HepG2 (cell line): ENCODE results near the gene CITED2.

ENCODE experiments used
- CHD2 ChIP-seq: IDR thresholded peaks from 2 replicates; pipeline ENCODE4 v1.6.1; 2011; ENCODE audit warnings: low read depth, low read length, improper control_type of control experiment
- ETV6 ChIP-seq: sonication (generic); formaldehyde crosslinking; conservative IDR thresholded peaks from 2 replicates; pipeline ENCODE4 v1.4.0; 2020; ENCODE audit warnings: missing genetic modification reagents
- HHEX ChIP-seq: IDR thresholded peaks from 2 replicates; pipeline ENCODE4 v1.6.1; 2016; ENCODE audit warnings: control low read depth
- SIN3A ChIP-seq: IDR thresholded peaks from 2 replicates; pipeline ENCODE4 v1.6.1; 2011; ENCODE audit warnings: low read depth, mild to moderate bottlenecking, control low read depth, low read length, borderline replicate concordance
- SKI ChIP-seq: fragments of 450-650 bp; IDR thresholded peaks from one replicate; pipeline ENCODE4 v1.6.1; 2018; ENCODE audit warnings: mild to moderate bottlenecking; ENCODE audit not compliant: partially characterized antibody
- ZNF432 ChIP-seq: sonication (generic); formaldehyde crosslinking; IDR thresholded peaks from 2 replicates; pipeline ENCODE4 v1.5.0; 2020; ENCODE audit warnings: missing genetic modification reagents, mild to moderate bottlenecking, borderline replicate concordance
- TF ChIP-seq, protein P1 (sequence below): sonication (generic); formaldehyde crosslinking; IDR thresholded peaks from 2 replicates; pipeline ENCODE4 v1.8.0; 2022; ENCODE audit warnings: mild to moderate bottlenecking, missing genetic modification reagents, borderline replicate concordance
- TF ChIP-seq, protein P2 (sequence below): sonication (generic); formaldehyde crosslinking; IDR thresholded peaks from 2 replicates; pipeline ENCODE4 v1.4.0; 2020; ENCODE audit warnings: missing genetic modification reagents
- TF ChIP-seq, protein P3 (sequence below): sonication (generic); formaldehyde crosslinking; IDR thresholded peaks from 2 replicates; pipeline ENCODE4 v1.5.1; 2020; ENCODE audit warnings: mild to moderate bottlenecking, missing genetic modification reagents, moderate library complexity
- TF ChIP-seq, protein P4 (sequence below): sonication (generic); formaldehyde crosslinking; IDR thresholded peaks from 2 replicates; pipeline ENCODE4 v1.8.0; 2022; ENCODE audit warnings: mild to moderate bottlenecking, missing genetic modification reagents
- TF ChIP-seq, protein P5 (sequence below): sonication (generic); formaldehyde crosslinking; IDR thresholded peaks from 2 replicates; pipeline ENCODE4 v1.8.0; 2022; ENCODE audit warnings: mild to moderate bottlenecking, missing genetic modification reagents; ENCODE audit not compliant: insufficient replicate concordance
- TF ChIP-seq, protein P6 (sequence below): sonication (generic); formaldehyde crosslinking; IDR thresholded peaks from 2 replicates; pipeline ENCODE4 v1.4.0; 2020; ENCODE audit warnings: missing genetic modification reagents

DNA sequence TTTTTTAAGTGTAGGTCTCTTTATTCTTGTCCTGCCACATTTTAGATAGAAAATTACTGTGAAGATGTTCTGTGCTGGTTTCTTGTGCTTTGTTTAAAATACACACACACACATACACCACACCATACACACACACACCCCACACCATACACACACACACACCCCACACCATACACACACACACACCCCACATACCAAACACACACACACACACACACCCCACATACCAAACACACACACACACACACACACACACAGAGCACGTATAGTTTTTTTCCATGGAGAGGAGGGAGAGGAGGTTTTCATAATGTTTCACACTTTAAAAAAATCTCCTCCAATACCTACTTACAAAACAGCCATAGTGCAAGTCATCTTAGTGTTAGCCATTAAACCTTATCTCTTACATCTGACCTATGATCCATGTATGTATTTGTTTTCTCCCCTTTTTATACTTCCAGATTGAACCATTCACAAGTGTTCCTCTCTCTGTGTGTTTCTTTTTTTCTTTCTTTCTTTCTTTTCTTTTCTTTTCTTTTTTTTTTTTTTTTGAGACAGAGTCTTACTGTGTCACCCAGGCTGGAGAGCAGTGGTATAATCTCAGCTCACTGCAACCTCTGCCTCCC lies 19.7 kb upstream of the CITED2 start:
- TF ChIP-seq, protein P1, sequence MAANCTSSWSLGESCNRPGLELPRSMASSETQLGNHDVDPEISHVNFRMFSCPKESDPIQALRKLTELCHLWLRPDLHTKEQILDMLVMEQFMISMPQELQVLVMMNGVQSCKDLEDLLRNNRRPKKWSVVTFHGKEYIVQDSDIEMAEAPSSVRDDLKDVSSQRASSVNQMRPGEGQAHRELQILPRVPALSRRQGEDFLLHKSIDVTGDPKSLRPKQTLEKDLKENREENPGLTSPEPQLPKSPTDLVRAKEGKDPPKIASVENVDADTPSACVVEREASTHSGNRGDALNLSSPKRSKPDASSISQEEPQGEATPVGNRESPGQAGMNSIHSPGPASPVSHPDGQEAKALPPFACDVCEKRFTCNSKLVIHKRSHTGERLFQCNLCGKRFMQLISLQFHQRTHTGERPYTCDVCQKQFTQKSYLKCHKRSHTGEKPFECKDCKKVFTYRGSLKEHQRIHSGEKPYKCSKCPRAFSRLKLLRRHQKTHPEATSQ (CRISPR knock-in tag): no peak
- TF ChIP-seq, protein P2, sequence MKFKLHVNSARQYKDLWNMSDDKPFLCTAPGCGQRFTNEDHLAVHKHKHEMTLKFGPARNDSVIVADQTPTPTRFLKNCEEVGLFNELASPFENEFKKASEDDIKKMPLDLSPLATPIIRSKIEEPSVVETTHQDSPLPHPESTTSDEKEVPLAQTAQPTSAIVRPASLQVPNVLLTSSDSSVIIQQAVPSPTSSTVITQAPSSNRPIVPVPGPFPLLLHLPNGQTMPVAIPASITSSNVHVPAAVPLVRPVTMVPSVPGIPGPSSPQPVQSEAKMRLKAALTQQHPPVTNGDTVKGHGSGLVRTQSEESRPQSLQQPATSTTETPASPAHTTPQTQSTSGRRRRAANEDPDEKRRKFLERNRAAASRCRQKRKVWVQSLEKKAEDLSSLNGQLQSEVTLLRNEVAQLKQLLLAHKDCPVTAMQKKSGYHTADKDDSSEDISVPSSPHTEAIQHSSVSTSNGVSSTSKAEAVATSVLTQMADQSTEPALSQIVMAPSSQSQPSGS (CRISPR knock-in tag): no peak
- TF ChIP-seq ZNF432 (CRISPR knock-in tag): no peak
- TF ChIP-seq, protein P3, sequence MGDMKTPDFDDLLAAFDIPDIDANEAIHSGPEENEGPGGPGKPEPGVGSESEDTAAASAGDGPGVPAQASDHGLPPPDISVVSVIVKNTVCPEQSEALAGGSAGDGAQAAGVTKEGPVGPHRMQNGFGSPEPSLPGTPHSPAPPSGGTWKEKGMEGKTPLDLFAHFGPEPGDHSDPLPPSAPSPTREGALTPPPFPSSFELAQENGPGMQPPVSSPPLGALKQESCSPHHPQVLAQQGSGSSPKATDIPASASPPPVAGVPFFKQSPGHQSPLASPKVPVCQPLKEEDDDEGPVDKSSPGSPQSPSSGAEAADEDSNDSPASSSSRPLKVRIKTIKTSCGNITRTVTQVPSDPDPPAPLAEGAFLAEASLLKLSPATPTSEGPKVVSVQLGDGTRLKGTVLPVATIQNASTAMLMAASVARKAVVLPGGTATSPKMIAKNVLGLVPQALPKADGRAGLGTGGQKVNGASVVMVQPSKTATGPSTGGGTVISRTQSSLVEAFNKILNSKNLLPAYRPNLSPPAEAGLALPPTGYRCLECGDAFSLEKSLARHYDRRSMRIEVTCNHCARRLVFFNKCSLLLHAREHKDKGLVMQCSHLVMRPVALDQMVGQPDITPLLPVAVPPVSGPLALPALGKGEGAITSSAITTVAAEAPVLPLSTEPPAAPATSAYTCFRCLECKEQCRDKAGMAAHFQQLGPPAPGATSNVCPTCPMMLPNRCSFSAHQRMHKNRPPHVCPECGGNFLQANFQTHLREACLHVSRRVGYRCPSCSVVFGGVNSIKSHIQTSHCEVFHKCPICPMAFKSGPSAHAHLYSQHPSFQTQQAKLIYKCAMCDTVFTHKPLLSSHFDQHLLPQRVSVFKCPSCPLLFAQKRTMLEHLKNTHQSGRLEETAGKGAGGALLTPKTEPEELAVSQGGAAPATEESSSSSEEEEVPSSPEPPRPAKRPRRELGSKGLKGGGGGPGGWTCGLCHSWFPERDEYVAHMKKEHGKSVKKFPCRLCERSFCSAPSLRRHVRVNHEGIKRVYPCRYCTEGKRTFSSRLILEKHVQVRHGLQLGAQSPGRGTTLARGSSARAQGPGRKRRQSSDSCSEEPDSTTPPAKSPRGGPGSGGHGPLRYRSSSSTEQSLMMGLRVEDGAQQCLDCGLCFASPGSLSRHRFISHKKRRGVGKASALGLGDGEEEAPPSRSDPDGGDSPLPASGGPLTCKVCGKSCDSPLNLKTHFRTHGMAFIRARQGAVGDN (CRISPR knock-in tag): no peak
- no peak for TF ChIP-seq SKI
- TF ChIP-seq, protein P4, sequence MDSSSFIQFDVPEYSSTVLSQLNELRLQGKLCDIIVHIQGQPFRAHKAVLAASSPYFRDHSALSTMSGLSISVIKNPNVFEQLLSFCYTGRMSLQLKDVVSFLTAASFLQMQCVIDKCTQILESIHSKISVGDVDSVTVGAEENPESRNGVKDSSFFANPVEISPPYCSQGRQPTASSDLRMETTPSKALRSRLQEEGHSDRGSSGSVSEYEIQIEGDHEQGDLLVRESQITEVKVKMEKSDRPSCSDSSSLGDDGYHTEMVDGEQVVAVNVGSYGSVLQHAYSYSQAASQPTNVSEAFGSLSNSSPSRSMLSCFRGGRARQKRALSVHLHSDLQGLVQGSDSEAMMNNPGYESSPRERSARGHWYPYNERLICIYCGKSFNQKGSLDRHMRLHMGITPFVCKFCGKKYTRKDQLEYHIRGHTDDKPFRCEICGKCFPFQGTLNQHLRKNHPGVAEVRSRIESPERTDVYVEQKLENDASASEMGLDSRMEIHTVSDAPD (CRISPR knock-in tag): no peak
- TF ChIP-seq ETV6 (CRISPR knock-in tag): no peak
- no peak for TF ChIP-seq HHEX (CRISPR knock-in tag)
- TF ChIP-seq, protein P5, sequence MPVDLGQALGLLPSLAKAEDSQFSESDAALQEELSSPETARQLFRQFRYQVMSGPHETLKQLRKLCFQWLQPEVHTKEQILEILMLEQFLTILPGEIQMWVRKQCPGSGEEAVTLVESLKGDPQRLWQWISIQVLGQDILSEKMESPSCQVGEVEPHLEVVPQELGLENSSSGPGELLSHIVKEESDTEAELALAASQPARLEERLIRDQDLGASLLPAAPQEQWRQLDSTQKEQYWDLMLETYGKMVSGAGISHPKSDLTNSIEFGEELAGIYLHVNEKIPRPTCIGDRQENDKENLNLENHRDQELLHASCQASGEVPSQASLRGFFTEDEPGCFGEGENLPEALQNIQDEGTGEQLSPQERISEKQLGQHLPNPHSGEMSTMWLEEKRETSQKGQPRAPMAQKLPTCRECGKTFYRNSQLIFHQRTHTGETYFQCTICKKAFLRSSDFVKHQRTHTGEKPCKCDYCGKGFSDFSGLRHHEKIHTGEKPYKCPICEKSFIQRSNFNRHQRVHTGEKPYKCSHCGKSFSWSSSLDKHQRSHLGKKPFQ: no peak
- TF ChIP-seq SIN3A: no peak
- TF ChIP-seq, protein P6, sequence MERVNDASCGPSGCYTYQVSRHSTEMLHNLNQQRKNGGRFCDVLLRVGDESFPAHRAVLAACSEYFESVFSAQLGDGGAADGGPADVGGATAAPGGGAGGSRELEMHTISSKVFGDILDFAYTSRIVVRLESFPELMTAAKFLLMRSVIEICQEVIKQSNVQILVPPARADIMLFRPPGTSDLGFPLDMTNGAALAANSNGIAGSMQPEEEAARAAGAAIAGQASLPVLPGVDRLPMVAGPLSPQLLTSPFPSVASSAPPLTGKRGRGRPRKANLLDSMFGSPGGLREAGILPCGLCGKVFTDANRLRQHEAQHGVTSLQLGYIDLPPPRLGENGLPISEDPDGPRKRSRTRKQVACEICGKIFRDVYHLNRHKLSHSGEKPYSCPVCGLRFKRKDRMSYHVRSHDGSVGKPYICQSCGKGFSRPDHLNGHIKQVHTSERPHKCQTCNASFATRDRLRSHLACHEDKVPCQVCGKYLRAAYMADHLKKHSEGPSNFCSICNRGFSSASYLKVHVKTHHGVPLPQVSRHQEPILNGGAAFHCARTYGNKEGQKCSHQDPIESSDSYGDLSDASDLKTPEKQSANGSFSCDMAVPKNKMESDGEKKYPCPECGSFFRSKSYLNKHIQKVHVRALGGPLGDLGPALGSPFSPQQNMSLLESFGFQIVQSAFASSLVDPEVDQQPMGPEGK (CRISPR knock-in tag): no peak
- no peak for TF ChIP-seq CHD2
